ENCODE measurements around the gene TCERG1L.

TCERG1L gene

DNA sequence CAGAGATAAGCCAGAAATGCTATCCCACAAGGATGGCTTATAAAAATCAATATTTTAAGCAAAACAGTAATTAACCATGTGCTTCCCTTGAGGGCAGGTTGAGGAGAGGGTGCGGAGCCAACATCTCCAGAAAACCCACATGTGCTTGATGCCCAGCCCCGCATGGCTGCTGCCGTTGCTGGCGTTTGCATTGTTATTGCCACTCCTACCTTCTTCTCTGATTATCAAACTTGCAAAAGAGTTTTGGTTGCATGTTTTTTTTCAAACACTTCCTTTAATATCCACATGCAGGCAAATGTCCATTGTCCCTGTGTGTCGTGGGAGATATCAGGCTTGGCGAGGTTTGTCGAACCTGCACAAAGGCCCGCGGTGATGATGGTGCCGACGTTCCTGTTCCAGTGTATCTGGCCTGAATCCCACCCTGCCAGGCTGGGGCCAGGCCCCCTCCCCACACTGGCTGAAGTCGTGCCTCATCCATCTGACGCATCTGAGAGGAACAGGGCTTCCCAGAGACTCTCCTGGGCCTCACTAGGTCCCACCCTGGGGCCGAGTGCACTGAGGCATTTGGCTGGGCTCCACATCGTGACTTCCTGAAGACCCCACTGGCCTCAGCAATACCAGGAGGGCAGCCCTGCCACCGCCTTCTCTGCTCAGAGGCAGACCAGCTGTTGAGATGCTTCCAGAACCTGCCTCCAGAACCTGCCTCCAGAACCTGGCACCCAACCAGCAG is 40.9 kb downstream of the TCERG1L start:
- Histone ChIP-seq H3K4me3 (ENCODE audit: insufficient read depth in 1 of 2, low read depth in 1 of 2, low read length in 2 of 2) (no peak overlapping the region), H2BK5ac (ENCODE audit: low read depth, low read length, poor library complexity, severe bottlenecking) (no peak overlapping the region), H2AK5ac (ENCODE audit: low read length, severe bottlenecking) (no peak overlapping the region), H3K4me1 (ENCODE audit: control insufficient read depth, insufficient read depth, low read depth, low read length) (no peaks in the 10 kb centered on the region), H2BK120ac (ENCODE audit: low read depth, low read length) (no peak overlapping the region), H2AFZ (ENCODE audit: low read depth, low read length) (no peak overlapping the region), H3K18ac (ENCODE audit: low read depth in 1 of 2, low read length in 2 of 2) (no peak overlapping the region), H3K27ac (ENCODE audit: low read length, poor library complexity, severe bottlenecking) (no peak overlapping the region), H3K36me3 (ENCODE audit: control insufficient read depth in 1 of 2, insufficient read depth in 2 of 2, low read depth in 1 of 2, low read length in 2 of 2) (no peaks in the 10 kb centered on the region), H4K8ac (ENCODE audit: low read length) (no peak overlapping the region), H3K9ac (ENCODE audit: low read length) (no peak overlapping the region), H3K14ac (ENCODE audit: low read length in 2 of 2) (no peak overlapping the region), H3K27me3 (ENCODE audit: control insufficient read depth in 1 of 2, insufficient read depth in 1 of 2, low read length in 2 of 2) (no peaks in the 10 kb centered on the region), H4K91ac (ENCODE audit: low read length) (no peak overlapping the region), H3K9me3 (ENCODE audit: control insufficient read depth, low read length) (no peaks in the 10 kb centered on the region), H3K4me2 (ENCODE audit: low read length, poor library complexity, severe bottlenecking) (no peak overlapping the region), H2BK15ac (ENCODE audit: low read depth, poor library complexity, severe bottlenecking) (no peak overlapping the region), H3K23ac (ENCODE audit: low read length in 2 of 2) (no peak overlapping the region), H2BK12ac (ENCODE audit: low read length in 2 of 2) (no peak overlapping the region), H3K79me1 (replicated peaks; ENCODE audit: low read length, poor library complexity, severe bottlenecking) (no peaks in the 10 kb centered on the region), H3K4ac (ENCODE audit: low read depth in 1 of 2, low read length in 2 of 2) (no peak overlapping the region)
- 77% methylated on average over 16 of the region's 16 CpGs for WGBS
- DNase-seq, result no peak

DNA sequence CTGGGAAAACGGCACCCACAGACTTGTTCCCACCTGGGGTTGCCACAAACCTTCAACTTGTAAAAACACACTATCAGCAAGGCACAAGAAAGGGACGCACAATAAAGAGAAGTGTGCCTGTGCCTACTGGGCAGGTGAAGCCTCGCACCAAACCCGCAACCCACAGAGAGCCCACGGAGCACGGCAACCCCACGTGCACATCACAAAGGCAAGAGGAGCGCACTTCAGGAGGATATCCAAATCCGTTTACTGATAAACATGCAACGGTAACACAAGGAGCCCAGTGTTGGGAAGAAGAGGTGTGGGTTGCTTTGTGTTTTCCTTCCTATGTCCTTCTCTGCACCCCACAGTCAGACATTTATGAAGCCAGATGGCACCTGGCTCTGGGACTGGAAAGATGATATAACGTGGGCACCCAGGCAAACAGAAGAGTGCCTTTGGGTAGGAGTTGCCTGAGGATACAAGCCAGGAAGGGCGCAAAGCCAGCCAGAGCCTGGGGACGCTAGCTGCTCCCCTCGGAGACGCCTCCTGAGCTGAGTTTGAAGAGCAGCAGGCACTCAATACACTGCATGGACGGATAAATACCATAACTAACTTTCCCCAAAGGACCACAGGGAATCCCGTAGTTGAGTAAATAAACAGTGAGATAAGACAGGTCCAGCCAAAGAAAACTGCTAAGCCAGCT is 41.6 kb downstream of the TCERG1L start:
- no peak overlapping the region for H4K8ac ChIP-seq (ENCODE audit: low read length)
- H3K4me2 ChIP-seq (ENCODE audit: low read length, poor library complexity, severe bottlenecking), result no peak overlapping the region
- no peak overlapping the region for H3K14ac ChIP-seq (ENCODE audit: low read length in 2 of 2)
- H2AK5ac ChIP-seq (ENCODE audit: low read length, severe bottlenecking), result no peak overlapping the region
- H2BK15ac ChIP-seq (ENCODE audit: low read depth, poor library complexity, severe bottlenecking), result no peak overlapping the region
- no peaks in the 10 kb centered on the region for H3K36me3 ChIP-seq (ENCODE audit: control insufficient read depth in 1 of 2, insufficient read depth in 2 of 2, low read depth in 1 of 2, low read length in 2 of 2)
- H3K4me1 ChIP-seq (ENCODE audit: control insufficient read depth, insufficient read depth, low read depth, low read length), result no peaks in the 10 kb centered on the region
- no peak overlapping the region for H3K23ac ChIP-seq (ENCODE audit: low read length in 2 of 2)
- H3K4ac ChIP-seq (ENCODE audit: low read depth in 1 of 2, low read length in 2 of 2), result no peak overlapping the region
- H3K9me3 ChIP-seq (ENCODE audit: control insufficient read depth, low read length), result no peaks in the 10 kb centered on the region
- no peaks in the 10 kb centered on the region for H3K27me3 ChIP-seq (ENCODE audit: control insufficient read depth in 1 of 2, insufficient read depth in 1 of 2, low read length in 2 of 2)
- H3K9ac ChIP-seq (ENCODE audit: low read length), result no peak overlapping the region
- H4K91ac ChIP-seq (ENCODE audit: low read length), result no peak overlapping the region
- WGBS, result 68% methylated on average over 13 of the region's 17 CpGs
- no peak overlapping the region for H2BK5ac ChIP-seq (ENCODE audit: low read depth, low read length, poor library complexity, severe bottlenecking)
- no peak overlapping the region for H2AFZ ChIP-seq (ENCODE audit: low read depth, low read length)
- no peak for DNase-seq
- H3K4me3 ChIP-seq (ENCODE audit: insufficient read depth in 1 of 2, low read depth in 1 of 2, low read length in 2 of 2), result no peak overlapping the region
- H3K18ac ChIP-seq (ENCODE audit: low read depth in 1 of 2, low read length in 2 of 2), result no peak overlapping the region
- no peak overlapping the region for H2BK120ac ChIP-seq (ENCODE audit: low read depth, low read length)
- no peak overlapping the region for H3K27ac ChIP-seq (ENCODE audit: low read length, poor library complexity, severe bottlenecking)
- no peaks in the 10 kb centered on the region for H3K79me1 ChIP-seq (replicated peaks; ENCODE audit: low read length, poor library complexity, severe bottlenecking)
- H2BK12ac ChIP-seq (ENCODE audit: low read length in 2 of 2), result no peak overlapping the region

DNA sequence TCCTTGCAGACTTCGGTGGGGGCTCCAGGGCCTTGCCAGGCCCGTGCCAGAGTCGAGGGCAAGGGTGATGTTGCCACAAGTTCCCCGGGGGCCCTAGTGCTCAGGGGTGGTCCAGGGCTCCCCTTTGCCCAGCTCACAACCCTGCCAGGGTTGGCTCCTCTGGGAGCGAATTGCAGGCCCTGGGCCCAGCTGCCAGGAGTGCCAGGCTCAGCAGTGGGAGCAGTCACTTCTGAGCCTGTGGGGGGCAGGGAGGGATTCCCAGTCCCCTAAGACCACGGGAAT is 43.8 kb downstream of the TCERG1L start:
- Histone ChIP-seq H3K27me3 (ENCODE audit: control insufficient read depth in 1 of 2, insufficient read depth in 1 of 2, low read length in 2 of 2) (no peaks in the 10 kb centered on the region), H3K36me3 (ENCODE audit: control insufficient read depth in 1 of 2, insufficient read depth in 2 of 2, low read depth in 1 of 2, low read length in 2 of 2) (no peaks in the 10 kb centered on the region), H2BK5ac (ENCODE audit: low read depth, low read length, poor library complexity, severe bottlenecking) (no peak overlapping the region), H3K4me1 (ENCODE audit: control insufficient read depth, insufficient read depth, low read depth, low read length) (no peaks in the 10 kb centered on the region), H2BK15ac (ENCODE audit: low read depth, poor library complexity, severe bottlenecking) (no peak overlapping the region), H3K4ac (ENCODE audit: low read depth in 1 of 2, low read length in 2 of 2) (no peak overlapping the region), H3K9me3 (ENCODE audit: control insufficient read depth, low read length) (no peaks in the 10 kb centered on the region), H2BK12ac (ENCODE audit: low read length in 2 of 2) (no peak overlapping the region), H3K4me3 (ENCODE audit: insufficient read depth in 1 of 2, low read depth in 1 of 2, low read length in 2 of 2) (no peak overlapping the region), H2BK120ac (ENCODE audit: low read depth, low read length) (no peak overlapping the region), H3K79me1 (replicated peaks; ENCODE audit: low read length, poor library complexity, severe bottlenecking) (no peaks in the 10 kb centered on the region), H2AFZ (ENCODE audit: low read depth, low read length) (no peak overlapping the region), H3K4me2 (ENCODE audit: low read length, poor library complexity, severe bottlenecking) (no peak overlapping the region), H4K8ac (ENCODE audit: low read length) (no peak overlapping the region), H3K14ac (ENCODE audit: low read length in 2 of 2) (no peak overlapping the region), H3K23ac (ENCODE audit: low read length in 2 of 2) (no peak overlapping the region), H3K9ac (ENCODE audit: low read length) (no peak overlapping the region), H2AK5ac (ENCODE audit: low read length, severe bottlenecking) (no peak overlapping the region), H3K18ac (ENCODE audit: low read depth in 1 of 2, low read length in 2 of 2) (no peak overlapping the region), H4K91ac (ENCODE audit: low read length) (no peak overlapping the region), H3K27ac (ENCODE audit: low read length, poor library complexity, severe bottlenecking) (no peak overlapping the region)
- DNase-seq, result no peak
- 72% methylated on average over 6 of the region's 6 CpGs for WGBS

DNA sequence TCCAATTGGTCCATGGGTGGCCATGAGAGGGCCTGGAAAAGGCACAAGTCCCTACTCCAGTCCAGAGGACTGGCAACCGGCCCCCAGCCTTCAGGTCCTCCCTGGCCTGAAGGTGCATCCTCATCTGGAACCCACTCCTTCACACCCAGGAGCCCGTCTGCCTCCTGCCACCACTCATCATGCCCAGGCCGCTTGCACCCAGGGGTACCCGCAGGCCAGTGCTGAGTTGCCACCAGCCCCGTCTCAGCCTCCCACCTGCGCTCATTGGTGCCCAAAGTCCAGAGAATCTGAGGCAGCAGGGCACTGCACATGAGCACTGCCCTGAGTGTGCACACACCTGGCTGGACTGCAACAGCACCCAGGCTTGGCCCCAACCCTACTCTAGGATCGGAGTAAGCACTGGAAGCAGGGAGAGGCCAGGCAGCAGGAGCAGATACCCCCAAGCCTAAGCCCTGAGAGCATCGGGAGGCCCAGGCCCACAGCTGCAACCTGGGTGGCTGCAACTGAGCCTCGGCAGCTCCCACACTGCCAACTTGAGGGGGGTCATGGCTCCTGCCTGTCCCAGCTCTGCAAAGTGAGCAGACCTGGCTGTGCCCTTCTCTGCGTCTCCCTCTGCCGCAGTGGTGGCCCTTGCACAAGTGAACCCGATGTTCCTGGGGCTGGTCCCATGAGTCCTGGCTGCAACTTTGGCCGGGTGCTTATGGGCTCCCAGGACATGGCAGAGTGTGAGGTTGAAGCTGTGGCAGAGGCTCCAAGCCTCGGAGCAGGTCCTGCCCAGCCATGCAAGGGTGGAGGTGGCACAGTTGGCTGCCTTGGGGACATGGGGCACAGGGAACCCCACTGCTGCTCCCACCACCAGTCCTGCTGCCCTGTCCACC is 44.3 kb downstream of the TCERG1L start:
- H3K9me3 ChIP-seq (ENCODE audit: control insufficient read depth, low read length), result no peaks in the 10 kb centered on the region
- H3K23ac ChIP-seq (ENCODE audit: low read length in 2 of 2), result no peak overlapping the region
- H2AFZ ChIP-seq (ENCODE audit: low read depth, low read length), result no peak overlapping the region
- H3K27me3 ChIP-seq (ENCODE audit: control insufficient read depth in 1 of 2, insufficient read depth in 1 of 2, low read length in 2 of 2), result no peaks in the 10 kb centered on the region
- H3K27ac ChIP-seq (ENCODE audit: low read length, poor library complexity, severe bottlenecking), result no peak overlapping the region
- H4K8ac ChIP-seq (ENCODE audit: low read length), result no peak overlapping the region
- no peak overlapping the region for H2BK12ac ChIP-seq (ENCODE audit: low read length in 2 of 2)
- no peak overlapping the region for H3K14ac ChIP-seq (ENCODE audit: low read length in 2 of 2)
- H3K4me1 ChIP-seq (ENCODE audit: control insufficient read depth, insufficient read depth, low read depth, low read length), result no peaks in the 10 kb centered on the region
- H3K36me3 ChIP-seq (ENCODE audit: control insufficient read depth in 1 of 2, insufficient read depth in 2 of 2, low read depth in 1 of 2, low read length in 2 of 2), result no peaks in the 10 kb centered on the region
- no peak overlapping the region for H3K4me3 ChIP-seq (ENCODE audit: insufficient read depth in 1 of 2, low read depth in 1 of 2, low read length in 2 of 2)
- H4K91ac ChIP-seq (ENCODE audit: low read length), result no peak overlapping the region
- no peak overlapping the region for H3K9ac ChIP-seq (ENCODE audit: low read length)
- H2BK120ac ChIP-seq (ENCODE audit: low read depth, low read length), result no peak overlapping the region
- H3K4me2 ChIP-seq (ENCODE audit: low read length, poor library complexity, severe bottlenecking), result no peak overlapping the region
- H2BK5ac ChIP-seq (ENCODE audit: low read depth, low read length, poor library complexity, severe bottlenecking), result no peak overlapping the region
- H2AK5ac ChIP-seq (ENCODE audit: low read length, severe bottlenecking), result no peak overlapping the region
- no peak overlapping the region for H3K4ac ChIP-seq (ENCODE audit: low read depth in 1 of 2, low read length in 2 of 2)
- DNase-seq, result no peak
- H3K79me1 ChIP-seq (replicated peaks; ENCODE audit: low read length, poor library complexity, severe bottlenecking), result no peaks in the 10 kb centered on the region
- WGBS, result 82% methylated on average over 14 of the region's 14 CpGs
- H3K18ac ChIP-seq (ENCODE audit: low read depth in 1 of 2, low read length in 2 of 2), result no peak overlapping the region
- no peak overlapping the region for H2BK15ac ChIP-seq (ENCODE audit: low read depth, poor library complexity, severe bottlenecking)

Measured in mesenchymal stem cell (in vitro differentiated cells and primary cell).